ENCODE data around the gene ZNF275. TPM values are rescaled to one million over a fixed set of nuclear protein-coding genes. Genes with fewer than 3 reads are reported as not detected.

Gene ZNF275
- total and polyA plus RNA-seq, 9 donors: 27.5 to 75.9 (median 49.6) TPM

DNA sequence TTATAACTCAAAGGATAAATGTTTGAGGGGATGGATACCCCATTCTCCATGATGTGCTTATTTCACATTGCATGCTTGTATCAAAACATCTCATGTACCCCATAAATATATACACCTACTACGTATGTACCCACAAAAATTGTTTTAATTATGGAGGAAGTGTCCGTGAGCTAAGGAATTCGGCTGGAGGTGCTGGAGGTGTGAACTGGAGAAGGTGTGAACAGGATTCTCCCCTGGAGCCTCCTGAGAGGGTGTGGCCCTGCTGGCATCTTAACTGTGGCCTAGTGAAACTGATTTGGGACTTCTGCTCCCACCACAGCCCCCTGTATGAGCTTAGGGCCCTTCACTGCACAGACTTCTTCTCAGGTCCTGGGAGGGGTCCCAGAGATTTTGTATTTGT lies 43.8 kb downstream of the ZNF275 start:
- no peak for TF ChIP-seq CTCF (IDR thresholded peaks at IDR 0.05)
- TF ChIP-seq POLR2A (IDR thresholded peaks at IDR 0.05): no peak
- TF ChIP-seq EP300 (IDR thresholded peaks at IDR 0.05): no peak
- intact Hi-C loops (cut with DNase I): no loop called here

GRCh38 chrX:153378607-153379006 lies 44.7 kb downstream of the ZNF275 start:
- H3K4me1 ChIP-seq (ENCODE audit: insufficient read depth): peaks cover 5% of the 10 kb centered on the region
- no peaks in the 10 kb centered on the region for H3K9me3 ChIP-seq
- intact Hi-C loops (cut with DNase I): no loop called here
- H3K36me3 ChIP-seq: no peaks in the 10 kb centered on the region
- no peak overlapping the region for H3K27ac ChIP-seq
- TF ChIP-seq CTCF (IDR thresholded peaks at IDR 0.05) (no peak), EP300 (IDR thresholded peaks at IDR 0.05) (no peak), POLR2A (IDR thresholded peaks at IDR 0.05) (no peak)
- no peaks in the 10 kb centered on the region for H3K27me3 ChIP-seq
- H3K4me3 ChIP-seq: no peak overlapping the region
- DNase-seq: no peak
- WGBS, 3 donors: 92 to 97% (median 97%) methylated on average over 4 of the region's 4 CpGs

More for the DNA sequence above, 43.8 kb downstream of the ZNF275 start:
- H3K27ac ChIP-seq: no peak overlapping the region
- no peaks in the 10 kb centered on the region for H3K9me3 ChIP-seq
- H3K36me3 ChIP-seq: no peaks in the 10 kb centered on the region
- no peak for DNase-seq
- no peaks in the 10 kb centered on the region for H3K27me3 ChIP-seq
- 85 to 87% (median 87%) methylated on average over 3 of the region's 3 CpGs for WGBS, 3 donors
- peaks cover 5% of the 10 kb centered on the region for H3K4me1 ChIP-seq (ENCODE audit: insufficient read depth)
- no peak overlapping the region for H3K4me3 ChIP-seq

DNA sequence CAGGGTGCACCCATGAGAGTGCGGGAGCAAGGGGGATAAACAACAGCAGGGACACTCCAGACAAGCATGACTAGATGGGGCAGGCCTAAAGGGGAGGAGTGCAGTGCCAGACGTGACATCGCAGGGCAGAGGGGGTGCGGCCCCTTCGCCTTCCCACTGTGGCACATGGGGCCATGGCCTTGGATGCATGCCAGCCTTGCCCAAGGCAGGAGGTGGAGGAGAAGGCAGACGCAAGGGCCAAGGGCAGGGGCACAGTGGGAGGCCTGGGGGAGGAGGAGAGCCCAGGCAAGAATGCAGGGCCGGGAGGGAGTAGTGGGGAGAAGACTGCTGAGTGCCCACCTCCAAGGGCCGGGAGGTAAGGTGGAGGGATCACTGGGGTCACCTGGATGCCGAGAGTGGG lies 45.6 kb downstream of the ZNF275 start:
- 76 to 82% (median 78%) methylated on average over 9 of the region's 9 CpGs for WGBS, 3 donors
- no peak for TF ChIP-seq CTCF (IDR thresholded peaks at IDR 0.05)
- no peak for TF ChIP-seq EP300 (IDR thresholded peaks at IDR 0.05)
- TF ChIP-seq POLR2A (IDR thresholded peaks at IDR 0.05): no peak
- intact Hi-C loops (cut with DNase I): no loop called here
- no peak overlapping the region for H3K27ac ChIP-seq
- peak in 1 of 5 donors; percentile 56 for DNase-seq
- H3K27me3 ChIP-seq: no peaks in the 10 kb centered on the region
- H3K4me1 ChIP-seq (ENCODE audit: insufficient read depth): peaks cover 3% of the 10 kb centered on the region
- H3K9me3 ChIP-seq: no peaks in the 10 kb centered on the region
- H3K4me3 ChIP-seq: no peak overlapping the region
- no peaks in the 10 kb centered on the region for H3K36me3 ChIP-seq

GRCh38 chrX:153379971-153380581 lies 46.1 kb downstream of the ZNF275 start:
- TF ChIP-seq EP300 (IDR thresholded peaks at IDR 0.05): no peak
- Histone ChIP-seq H3K4me3 (no peak overlapping the region), H3K9me3 (no peaks in the 10 kb centered on the region), H3K27me3 (no peaks in the 10 kb centered on the region), H3K4me1 (ENCODE audit: insufficient read depth) (peaks cover 3% of the 10 kb centered on the region), H3K27ac (peak overlapping the region in 1 of 2 donors; percentile 93), H3K36me3 (no peaks in the 10 kb centered on the region)
- DNase-seq: no peak
- intact Hi-C loops (cut with DNase I): no loop called here
- WGBS, 3 donors: 83 to 88% (median 84%) methylated on average over 13 of the region's 13 CpGs

DNA sequence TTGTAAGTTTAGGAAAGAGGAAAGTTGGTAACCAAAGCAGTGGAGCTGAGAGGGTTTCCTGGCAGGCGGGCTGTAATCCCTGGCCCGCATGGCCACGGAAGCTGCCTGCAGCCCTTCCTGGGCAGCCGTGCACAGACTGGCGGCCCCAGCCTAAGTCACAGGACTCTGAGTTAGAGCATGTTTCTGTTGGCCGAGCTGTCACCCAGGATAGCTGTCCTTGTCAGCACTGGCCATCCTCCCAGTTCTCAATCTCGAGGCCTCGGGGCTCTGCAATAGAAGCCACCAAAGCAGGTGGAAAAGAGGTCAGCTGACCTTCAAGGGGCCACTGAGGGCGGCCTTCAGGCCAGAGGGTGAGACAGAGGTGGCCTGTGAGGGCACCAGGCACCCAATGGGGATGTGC lies 46.7 kb downstream of the ZNF275 start:
- Histone ChIP-seq H3K9me3 (no peaks in the 10 kb centered on the region), H3K27me3 (no peaks in the 10 kb centered on the region), H3K4me1 (ENCODE audit: insufficient read depth) (peaks cover 3% of the 10 kb centered on the region), H3K27ac (peak overlapping the region in 1 of 2 donors; percentile 93), H3K4me3 (no peak overlapping the region), H3K36me3 (no peaks in the 10 kb centered on the region)
- no peak for TF ChIP-seq POLR2A (IDR thresholded peaks at IDR 0.05)
- no peak for TF ChIP-seq CTCF (IDR thresholded peaks at IDR 0.05)
- no peak for TF ChIP-seq EP300 (IDR thresholded peaks at IDR 0.05)
- 73 to 85% (median 82%) methylated on average over 9 of the region's 9 CpGs for WGBS, 3 donors
- intact Hi-C loops (cut with DNase I): no loop called here
- DNase-seq: no peak
